ENCODE measurements around the gene COP1.
"Not testable (repeated sequence)": the region's sequence is repeated elsewhere in the genome, so short reads cannot be mapped to it uniquely, and the experiment has no call there.

Gene COP1

DNA sequence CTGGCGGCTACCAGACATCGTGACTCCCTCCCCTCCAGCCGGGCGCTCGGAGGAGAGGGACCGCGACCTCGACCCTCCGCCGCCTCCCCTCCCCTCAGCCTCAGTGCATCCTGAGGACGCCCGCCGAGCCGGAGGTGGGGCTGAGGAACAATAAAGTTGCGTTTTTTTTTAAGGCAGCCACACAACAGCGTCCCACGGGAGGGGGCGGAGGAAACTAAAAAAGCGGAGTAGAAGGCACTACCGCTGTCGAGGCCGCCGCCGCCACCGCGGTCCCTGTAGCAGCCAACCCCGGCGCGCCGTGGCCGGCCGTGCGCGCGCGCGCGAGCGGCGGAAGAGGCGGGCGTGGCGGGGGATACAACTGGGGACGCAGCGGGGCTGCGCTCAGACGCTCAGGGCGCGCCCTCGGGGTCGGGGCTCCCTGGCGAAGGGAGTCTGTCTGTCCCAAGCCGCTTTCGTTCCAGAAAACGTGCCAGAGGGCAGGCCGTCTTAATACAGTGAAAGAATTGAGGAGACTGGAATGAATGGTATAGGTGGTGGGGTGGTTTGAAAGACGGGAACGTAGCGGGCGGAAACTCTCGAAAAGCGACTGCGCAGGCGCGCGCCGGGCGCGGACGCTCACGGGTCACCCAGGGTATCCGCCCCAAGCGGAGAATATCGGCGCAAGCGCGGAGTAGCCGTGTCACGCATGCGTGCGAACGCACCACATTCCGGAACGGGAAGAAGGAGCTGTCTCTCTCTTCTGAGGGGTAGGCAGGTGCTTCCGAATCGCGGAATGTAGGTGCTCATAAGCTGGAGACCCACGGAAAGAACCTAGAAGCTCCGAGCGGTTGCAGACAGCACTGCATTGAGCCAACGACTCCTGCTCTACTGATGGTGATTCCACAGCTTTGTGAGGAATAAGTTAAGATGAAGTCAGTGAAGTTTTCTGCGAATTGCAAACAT lies at the start of gene COP1:
COP1 (minus strand) TSS at position 326 of the 942 bp plus-strand sequence; CDS start at position 18, 308 bp downstream.
- Histone ChIP-seq H3K27me3 (replicated peaks; ENCODE audit: control insufficient read depth, insufficient read depth, low read length) (no peaks in the 10 kb centered on the region), H3K9me3 (ENCODE audit: control insufficient read depth, low read length) (no peaks in the 10 kb centered on the region), H3K4me1 (ENCODE audit: control insufficient read depth, insufficient read depth, low read length) (peaks cover 28% of the 10 kb centered on the region), H3K9ac (ENCODE audit: low read length) (peak within 1 kb of the TSS; percentile 98), H3K4me3 (ENCODE audit: low read length) (peak within 1 kb of the TSS; percentile 90), H3K36me3 (ENCODE audit: control insufficient read depth, insufficient read depth, low read length, severe bottlenecking) (no peaks in the 10 kb centered on the region)
- DNase-seq (ENCODE audit: low read depth) = peak; percentile 98

DNA sequence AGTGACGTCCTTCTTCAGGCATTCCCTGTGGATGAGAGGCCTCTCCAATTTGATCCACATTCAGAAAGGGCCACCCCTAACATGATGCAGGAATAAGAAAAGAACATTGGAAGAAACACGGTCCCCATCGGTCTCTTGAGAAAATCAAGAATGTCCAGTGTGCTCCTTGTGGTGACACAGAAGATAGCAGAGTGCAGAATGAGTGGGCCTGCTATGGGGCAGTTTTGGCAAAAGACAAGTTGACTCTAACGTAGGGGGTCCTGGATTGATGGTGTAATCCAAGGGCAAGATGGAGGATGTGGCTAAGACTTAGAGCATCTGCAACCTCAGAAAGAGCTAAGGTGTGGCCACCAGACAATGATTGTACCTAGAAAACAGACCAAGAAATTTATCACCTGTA lies 45.1 kb upstream of the COP1 start:
- Histone ChIP-seq H3K9me3 (ENCODE audit: control insufficient read depth, low read length) (no peaks in the 10 kb centered on the region), H3K4me3 (ENCODE audit: low read length) (no peak overlapping the region), H3K9ac (ENCODE audit: low read length) (no peak overlapping the region), H3K27me3 (replicated peaks; ENCODE audit: control insufficient read depth, insufficient read depth, low read length) (no peaks in the 10 kb centered on the region), H3K36me3 (ENCODE audit: control insufficient read depth, insufficient read depth, low read length, severe bottlenecking) (no peaks in the 10 kb centered on the region), H3K4me1 (ENCODE audit: control insufficient read depth, insufficient read depth, low read length) (no peaks in the 10 kb centered on the region)
- no peak for DNase-seq (ENCODE audit: low read depth)

DNA sequence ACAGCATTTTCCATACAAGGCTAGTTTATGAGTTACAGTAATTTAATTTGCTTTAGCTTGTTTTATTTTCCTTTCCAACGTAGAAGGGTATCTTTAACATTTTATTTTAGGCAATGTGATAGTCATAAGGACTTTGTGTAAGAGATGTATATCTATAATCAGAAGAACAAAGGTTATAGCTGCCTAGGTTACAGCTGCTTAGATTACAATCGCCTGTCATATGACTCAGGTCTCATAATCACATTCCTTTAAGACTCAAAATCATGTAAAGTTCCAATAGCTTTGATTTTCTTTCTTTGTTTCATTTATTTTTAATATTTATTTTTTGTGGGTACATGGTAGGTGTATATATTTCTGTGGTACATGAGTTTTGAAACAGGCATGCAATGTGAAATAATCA lies 37.8 kb upstream of the COP1 start:
- Histone ChIP-seq H3K4me3 (ENCODE audit: low read length) (no peak overlapping the region), H3K9me3 (ENCODE audit: control insufficient read depth, low read length) (no peaks in the 10 kb centered on the region), H3K9ac (ENCODE audit: low read length) (no peak overlapping the region), H3K36me3 (ENCODE audit: control insufficient read depth, insufficient read depth, low read length, severe bottlenecking) (no peaks in the 10 kb centered on the region), H3K27me3 (replicated peaks; ENCODE audit: control insufficient read depth, insufficient read depth, low read length) (no peaks in the 10 kb centered on the region), H3K4me1 (ENCODE audit: control insufficient read depth, insufficient read depth, low read length) (peaks cover 21% of the 10 kb centered on the region)
- DNase-seq (ENCODE audit: low read depth) = no peak

DNA sequence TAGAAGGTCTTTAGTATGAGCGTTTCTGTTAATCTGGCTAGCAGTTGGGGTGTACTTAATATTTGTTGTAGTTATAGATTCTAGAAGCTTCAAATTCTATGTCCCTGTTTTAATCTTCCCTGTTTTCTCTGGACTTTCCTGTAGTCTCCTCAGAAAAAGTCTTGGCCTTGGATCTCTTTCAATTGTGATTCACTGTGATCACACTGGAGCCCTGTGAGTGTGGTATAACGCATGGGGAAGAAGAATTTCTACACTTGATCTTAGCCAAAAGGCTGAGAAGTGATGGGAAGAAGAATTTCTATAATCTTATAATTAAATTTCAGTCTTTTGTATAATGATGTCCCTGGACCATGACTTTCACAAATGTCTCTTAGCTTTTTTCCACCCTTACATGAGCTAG lies 36.7 kb upstream of the COP1 start:
- no peaks in the 10 kb centered on the region for H3K27me3 ChIP-seq (replicated peaks; ENCODE audit: control insufficient read depth, insufficient read depth, low read length)
- H3K9ac ChIP-seq (ENCODE audit: low read length) = peak overlapping the region; percentile 61
- peak; percentile 29 for DNase-seq (ENCODE audit: low read depth)

DNA sequence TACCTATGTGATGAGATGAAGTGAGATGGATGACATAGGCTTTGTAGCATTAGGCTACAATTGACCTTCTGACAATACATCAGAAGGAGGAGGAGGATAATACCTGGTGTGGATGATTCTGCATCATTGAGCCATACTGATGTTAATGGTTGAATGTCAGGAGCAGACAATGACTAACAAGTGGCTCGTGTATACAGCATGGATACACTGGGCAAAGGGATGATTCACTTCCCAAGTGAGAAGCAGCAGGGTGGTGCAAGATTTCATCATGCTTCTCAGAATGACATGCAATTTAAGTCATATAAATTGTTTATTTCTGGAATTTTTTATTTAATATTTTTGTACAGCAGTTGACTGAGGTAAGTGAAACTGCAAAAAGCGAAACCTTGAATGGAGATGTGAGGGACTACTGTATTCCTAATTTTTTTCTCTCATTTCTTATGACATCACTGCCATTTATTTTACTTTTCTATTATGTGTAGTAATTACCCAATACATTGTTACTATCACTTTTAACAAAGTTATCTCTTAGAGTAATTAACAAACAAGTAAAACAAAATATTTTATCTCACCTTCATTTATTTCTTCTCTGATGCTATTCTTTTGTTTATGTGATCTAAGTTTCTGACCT lies 34.4 kb upstream of the COP1 start:
- no peaks in the 10 kb centered on the region for H3K9me3 ChIP-seq (ENCODE audit: control insufficient read depth, low read length)
- H3K36me3 ChIP-seq (ENCODE audit: control insufficient read depth, insufficient read depth, low read length, severe bottlenecking) = no peaks in the 10 kb centered on the region
- no peaks in the 10 kb centered on the region for H3K27me3 ChIP-seq (replicated peaks; ENCODE audit: control insufficient read depth, insufficient read depth, low read length)
- peak overlapping the region; percentile 61 for H3K9ac ChIP-seq (ENCODE audit: low read length)
- DNase-seq (ENCODE audit: low read depth) = peak; percentile 80
- H3K4me3 ChIP-seq (ENCODE audit: low read length) = peak overlapping the region; percentile 62
- H3K4me1 ChIP-seq (ENCODE audit: control insufficient read depth, insufficient read depth, low read length) = peaks cover 21% of the 10 kb centered on the region

More for the DNA sequence above, 36.7 kb upstream of the COP1 start:
- H3K4me3 ChIP-seq (ENCODE audit: low read length) = peak overlapping the region; percentile 62
- peaks cover 21% of the 10 kb centered on the region for H3K4me1 ChIP-seq (ENCODE audit: control insufficient read depth, insufficient read depth, low read length)
- H3K9me3 ChIP-seq (ENCODE audit: control insufficient read depth, low read length) = no peaks in the 10 kb centered on the region
- no peaks in the 10 kb centered on the region for H3K36me3 ChIP-seq (ENCODE audit: control insufficient read depth, insufficient read depth, low read length, severe bottlenecking)

DNA sequence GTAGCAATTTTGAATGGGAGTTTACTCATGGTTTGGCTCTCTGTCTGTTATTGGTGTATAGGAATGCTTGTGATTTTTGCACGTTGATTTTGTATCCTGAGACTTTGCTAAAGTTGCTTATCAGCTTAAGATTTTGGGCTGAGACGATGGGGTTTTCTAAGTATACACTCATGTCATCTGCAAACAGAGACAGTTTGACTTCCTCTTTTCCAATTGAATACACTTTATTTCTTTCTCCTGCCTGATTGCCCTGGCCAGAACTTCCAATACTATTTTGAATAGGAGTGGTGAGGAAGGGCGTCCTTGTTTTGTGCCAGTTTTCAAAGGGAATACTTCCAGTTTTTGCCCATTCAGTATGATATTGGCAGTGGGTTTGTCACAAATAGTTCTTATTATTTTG lies 26.6 kb upstream of the COP1 start:
- H3K9ac ChIP-seq (ENCODE audit: low read length); H3K4me3 ChIP-seq (ENCODE audit: low read length); H3K9me3 ChIP-seq (ENCODE audit: control insufficient read depth, low read length); H3K27me3 ChIP-seq (replicated peaks; ENCODE audit: control insufficient read depth, insufficient read depth, low read length); H3K36me3 ChIP-seq (ENCODE audit: control insufficient read depth, insufficient read depth, low read length, severe bottlenecking); H3K4me1 ChIP-seq (ENCODE audit: control insufficient read depth, insufficient read depth, low read length); DNase-seq (ENCODE audit: low read depth): not testable (repeated sequence)

DNA sequence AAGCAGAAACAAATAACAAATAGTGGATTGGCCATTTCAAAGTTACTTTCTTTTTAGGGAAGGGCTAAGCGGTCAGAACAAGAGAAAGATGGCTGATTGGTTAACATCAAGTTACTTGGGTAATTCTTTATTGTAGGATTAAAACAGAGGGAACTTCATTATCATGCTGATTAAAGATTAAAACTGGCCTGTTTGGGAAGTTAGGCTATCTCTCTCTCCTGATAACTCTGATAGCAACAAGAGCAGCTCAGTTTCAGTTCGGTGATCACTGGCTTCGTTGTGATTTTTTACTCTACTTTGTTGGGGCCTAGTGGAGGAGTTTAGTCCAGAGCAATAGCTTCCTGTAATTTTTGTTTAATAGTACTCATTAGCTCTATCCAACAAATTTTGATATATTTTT lies 20.5 kb upstream of the COP1 start:
- H3K36me3 ChIP-seq (ENCODE audit: control insufficient read depth, insufficient read depth, low read length, severe bottlenecking) = no peaks in the 10 kb centered on the region
- H3K4me3 ChIP-seq (ENCODE audit: low read length) = no peak overlapping the region
- H3K9me3 ChIP-seq (ENCODE audit: control insufficient read depth, low read length) = no peaks in the 10 kb centered on the region
- H3K27me3 ChIP-seq (replicated peaks; ENCODE audit: control insufficient read depth, insufficient read depth, low read length) = no peaks in the 10 kb centered on the region
- no peak for DNase-seq (ENCODE audit: low read depth)
- H3K9ac ChIP-seq (ENCODE audit: low read length) = no peak overlapping the region
- H3K4me1 ChIP-seq (ENCODE audit: control insufficient read depth, insufficient read depth, low read length) = no peaks in the 10 kb centered on the region

DNA sequence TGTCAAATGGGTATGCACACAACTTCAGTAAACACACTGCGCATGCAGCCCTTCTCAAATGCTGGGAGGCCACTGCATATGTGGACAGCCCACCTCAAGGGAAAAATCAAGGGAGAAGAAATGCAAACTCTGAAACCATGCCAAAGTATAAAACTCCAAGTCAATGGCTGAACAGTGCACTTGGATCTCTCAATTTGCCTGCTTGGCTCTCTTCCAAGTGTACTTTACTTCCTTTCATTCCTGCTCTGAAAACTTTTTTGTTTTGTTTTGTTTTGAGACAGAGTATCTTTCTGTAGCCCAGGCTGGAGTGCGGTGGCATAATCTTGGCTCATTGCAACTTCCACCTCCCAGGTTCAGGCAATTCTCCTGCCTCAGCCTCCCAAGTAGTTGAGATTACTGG lies 18.8 kb upstream of the COP1 start:
- H3K4me1 ChIP-seq (ENCODE audit: control insufficient read depth, insufficient read depth, low read length) = peaks cover 3% of the 10 kb centered on the region
- no peaks in the 10 kb centered on the region for H3K9me3 ChIP-seq (ENCODE audit: control insufficient read depth, low read length)
- H3K27me3 ChIP-seq (replicated peaks; ENCODE audit: control insufficient read depth, insufficient read depth, low read length) = no peaks in the 10 kb centered on the region
- H3K9ac ChIP-seq (ENCODE audit: low read length) = no peak overlapping the region
- DNase-seq (ENCODE audit: low read depth) = no peak
- no peaks in the 10 kb centered on the region for H3K36me3 ChIP-seq (ENCODE audit: control insufficient read depth, insufficient read depth, low read length, severe bottlenecking)
- H3K4me3 ChIP-seq (ENCODE audit: low read length) = no peak overlapping the region

DNA sequence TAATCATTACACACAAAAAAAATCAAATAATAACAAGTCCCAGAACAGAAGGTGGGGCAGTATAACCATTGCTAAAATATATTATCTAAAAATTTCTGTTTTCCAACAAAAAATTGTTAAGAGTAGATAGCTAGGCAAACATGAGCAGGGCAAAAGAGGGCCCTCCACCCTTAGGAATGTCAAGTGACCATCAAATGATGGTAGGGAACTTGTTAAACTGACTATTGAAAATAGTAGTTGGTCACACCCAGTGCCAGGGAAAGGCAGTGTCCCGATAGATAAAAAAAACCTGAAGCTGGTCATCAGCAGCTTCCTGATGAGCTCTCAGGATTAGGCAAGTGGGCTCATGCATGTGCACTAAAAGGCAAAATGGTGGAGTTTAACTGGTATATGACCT lies 18.4 kb upstream of the COP1 start:
- Histone ChIP-seq H3K27me3 (replicated peaks; ENCODE audit: control insufficient read depth, insufficient read depth, low read length) (no peaks in the 10 kb centered on the region), H3K4me1 (ENCODE audit: control insufficient read depth, insufficient read depth, low read length) (peaks cover 3% of the 10 kb centered on the region), H3K9me3 (ENCODE audit: control insufficient read depth, low read length) (no peaks in the 10 kb centered on the region), H3K9ac (ENCODE audit: low read length) (no peak overlapping the region), H3K36me3 (ENCODE audit: control insufficient read depth, insufficient read depth, low read length, severe bottlenecking) (no peaks in the 10 kb centered on the region), H3K4me3 (ENCODE audit: low read length) (no peak overlapping the region)
- no peak for DNase-seq (ENCODE audit: low read depth)

DNA sequence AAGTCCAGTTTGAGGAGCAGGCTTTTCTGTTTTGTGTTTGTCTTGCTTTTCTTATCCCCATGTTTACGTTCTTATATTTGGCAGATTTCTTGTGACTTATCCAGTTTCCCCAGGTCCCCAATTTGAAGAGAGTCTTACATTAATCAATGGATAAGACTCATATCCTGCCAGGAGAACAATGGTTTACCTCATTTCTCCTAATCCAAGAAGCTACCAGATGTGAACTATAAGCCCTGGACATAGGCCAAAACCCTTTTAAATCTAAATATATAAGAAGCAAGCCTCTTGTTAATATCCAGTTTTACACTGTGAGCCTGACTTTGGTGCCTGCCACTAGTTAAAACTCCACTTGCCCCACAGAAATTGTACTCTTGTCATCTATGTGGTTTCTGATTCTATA lies 15.1 kb upstream of the COP1 start:
- no peaks in the 10 kb centered on the region for H3K36me3 ChIP-seq (ENCODE audit: control insufficient read depth, insufficient read depth, low read length, severe bottlenecking)
- peaks cover 3% of the 10 kb centered on the region for H3K4me1 ChIP-seq (ENCODE audit: control insufficient read depth, insufficient read depth, low read length)
- no peak overlapping the region for H3K4me3 ChIP-seq (ENCODE audit: low read length)
- DNase-seq (ENCODE audit: low read depth) = no peak
- H3K9ac ChIP-seq (ENCODE audit: low read length) = no peak overlapping the region
- H3K9me3 ChIP-seq (ENCODE audit: control insufficient read depth, low read length) = no peaks in the 10 kb centered on the region
- no peaks in the 10 kb centered on the region for H3K27me3 ChIP-seq (replicated peaks; ENCODE audit: control insufficient read depth, insufficient read depth, low read length)

DNA sequence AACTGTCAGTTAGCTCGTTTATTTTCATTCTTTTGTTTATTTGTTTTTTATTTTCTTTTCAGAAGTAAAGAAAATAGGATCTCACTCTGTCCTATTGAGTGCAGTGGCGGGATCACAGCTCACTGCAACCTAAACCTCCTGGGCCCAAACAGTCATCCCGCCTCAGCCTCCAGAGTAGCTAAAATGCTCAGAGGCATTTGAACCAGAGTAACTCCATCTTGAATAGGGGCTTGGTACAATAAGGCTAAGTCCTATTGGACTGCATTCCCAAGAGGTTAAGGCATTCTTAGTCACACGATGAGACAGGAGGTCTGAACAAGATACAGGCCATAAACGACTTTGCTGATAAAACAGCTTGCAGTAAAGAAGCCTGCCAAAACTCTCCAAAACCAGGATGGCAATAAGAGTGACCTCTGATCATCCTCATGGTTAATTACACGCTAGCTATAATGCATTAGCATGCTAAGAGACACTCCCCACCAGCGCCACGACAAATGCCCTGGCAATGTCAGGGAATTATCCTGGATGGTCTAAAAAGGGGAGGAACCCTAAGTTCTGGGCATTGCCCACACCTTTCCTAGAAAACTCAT lies 13.1 kb upstream of the COP1 start:
- Histone ChIP-seq H3K27me3 (replicated peaks; ENCODE audit: control insufficient read depth, insufficient read depth, low read length) (no peaks in the 10 kb centered on the region), H3K9me3 (ENCODE audit: control insufficient read depth, low read length) (no peaks in the 10 kb centered on the region), H3K9ac (ENCODE audit: low read length) (no peak overlapping the region), H3K4me1 (ENCODE audit: control insufficient read depth, insufficient read depth, low read length) (peaks cover 3% of the 10 kb centered on the region), H3K4me3 (ENCODE audit: low read length) (no peak overlapping the region), H3K36me3 (ENCODE audit: control insufficient read depth, insufficient read depth, low read length, severe bottlenecking) (no peaks in the 10 kb centered on the region)
- no peak for DNase-seq (ENCODE audit: low read depth)

Data from adipocyte (in vitro differentiated cells).